ENCODE results near the gene LRIG3.

GRCh38 chr12:58914457-58914856, 5.8 kb downstream of the LRIG3 start:
- TF ChIP-seq, protein P1, sequence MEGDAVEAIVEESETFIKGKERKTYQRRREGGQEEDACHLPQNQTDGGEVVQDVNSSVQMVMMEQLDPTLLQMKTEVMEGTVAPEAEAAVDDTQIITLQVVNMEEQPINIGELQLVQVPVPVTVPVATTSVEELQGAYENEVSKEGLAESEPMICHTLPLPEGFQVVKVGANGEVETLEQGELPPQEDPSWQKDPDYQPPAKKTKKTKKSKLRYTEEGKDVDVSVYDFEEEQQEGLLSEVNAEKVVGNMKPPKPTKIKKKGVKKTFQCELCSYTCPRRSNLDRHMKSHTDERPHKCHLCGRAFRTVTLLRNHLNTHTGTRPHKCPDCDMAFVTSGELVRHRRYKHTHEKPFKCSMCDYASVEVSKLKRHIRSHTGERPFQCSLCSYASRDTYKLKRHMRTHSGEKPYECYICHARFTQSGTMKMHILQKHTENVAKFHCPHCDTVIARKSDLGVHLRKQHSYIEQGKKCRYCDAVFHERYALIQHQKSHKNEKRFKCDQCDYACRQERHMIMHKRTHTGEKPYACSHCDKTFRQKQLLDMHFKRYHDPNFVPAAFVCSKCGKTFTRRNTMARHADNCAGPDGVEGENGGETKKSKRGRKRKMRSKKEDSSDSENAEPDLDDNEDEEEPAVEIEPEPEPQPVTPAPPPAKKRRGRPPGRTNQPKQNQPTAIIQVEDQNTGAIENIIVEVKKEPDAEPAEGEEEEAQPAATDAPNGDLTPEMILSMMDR (IDR thresholded peaks at IDR 0.05; ENCODE audit: low read depth, low read length): no peak
- TF ChIP-seq EZH2phosphoT487 (IDR thresholded peaks at IDR 0.05; ENCODE audit: low read depth): no peak

All from OCI-LY3 (cell line).